Measurements from ENCODE around the gene CIAO2B. TPM values are rescaled to one million over a fixed set of nuclear protein-coding genes. Genes with fewer than 3 reads are reported as not detected.

The CIAO2B gene
- total and polyA plus RNA-seq, 11 donors: 103 to 669 (median 129) TPM

DNA sequence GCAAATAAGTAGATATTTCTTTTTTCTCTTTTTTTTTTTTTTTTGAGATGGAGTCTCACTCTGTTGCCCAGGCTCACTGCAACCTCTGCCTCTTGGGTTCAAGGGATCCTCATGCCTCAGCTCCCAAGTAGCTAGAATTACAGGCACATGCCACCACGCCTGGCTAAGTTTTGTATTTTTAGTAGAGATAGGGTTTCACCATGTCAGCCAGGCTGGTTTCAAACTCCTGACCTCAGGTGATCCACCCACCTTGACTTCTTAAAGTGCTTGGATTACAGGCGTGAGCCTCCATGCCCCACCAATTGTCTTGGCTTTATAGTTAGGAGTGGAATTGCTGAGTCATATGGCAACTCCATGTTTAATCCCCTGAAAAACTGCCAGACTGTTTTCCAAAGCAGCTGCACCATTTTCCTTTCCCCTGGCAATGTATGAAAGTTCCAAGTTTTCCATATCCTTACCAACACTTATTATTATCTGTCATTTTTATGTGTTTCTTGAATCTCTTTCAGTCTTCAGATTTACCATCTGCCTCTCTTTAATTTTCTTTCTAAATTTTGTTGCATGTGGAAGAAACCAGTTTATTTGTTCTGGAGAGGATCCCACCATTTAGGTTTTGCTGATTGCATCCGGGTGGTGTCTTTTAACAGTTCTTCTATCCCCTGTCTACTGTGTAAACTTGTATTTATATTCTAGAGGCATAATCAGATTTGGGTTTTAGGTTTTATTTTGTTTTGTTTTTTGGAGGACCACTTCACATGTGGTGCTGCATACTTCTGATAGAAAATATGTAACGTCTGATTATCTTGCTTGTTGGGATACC is 17.0 kb upstream of the CIAO2B start:
- peaks cover 0 to 22% (median 9%) of the 10 kb centered on the region in 12 donors for H3K4me1 ChIP-seq
- intact Hi-C loops (cut with DNase I): loop anchor here in 1 of 10 donors (5.0 kb wide), 1 partner anchor 54 kb away; no protein-coding TSS in a partner anchor

DNA sequence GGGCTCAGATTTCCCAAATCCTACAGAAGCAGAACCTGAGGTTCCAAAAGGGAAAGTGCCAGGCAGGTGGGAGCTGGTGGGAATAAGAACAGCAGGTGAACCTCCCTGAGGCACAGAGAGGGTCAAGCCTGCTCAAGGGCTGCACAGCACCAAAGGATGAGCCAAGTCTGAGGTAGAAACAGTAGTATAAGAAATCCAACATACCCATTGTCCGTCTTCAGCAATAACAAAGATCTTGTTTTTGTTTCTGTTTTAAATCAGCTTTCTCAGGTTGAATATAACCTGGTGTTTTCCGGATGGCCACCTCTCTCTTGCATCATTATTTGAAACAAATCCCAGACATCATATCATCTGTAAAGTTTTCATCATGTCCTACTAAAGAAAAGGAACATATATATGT is 16.2 kb upstream of the CIAO2B start:
- Histone ChIP-seq H3K9me3 (peaks cover 0 to 6% (median 0%) of the 10 kb centered on the region in 12 donors), H3K27ac (no peak overlapping the region), H3K4me1 (peaks cover 0 to 22% (median 9%) of the 10 kb centered on the region in 12 donors), H3K4me3 (no peak overlapping the region), H3K27me3 (peaks cover 0 to 35% (median 0%) of the 10 kb centered on the region in 9 donors), H3K36me3 (no peaks in the 10 kb centered on the region)
- WGBS, 4 donors: 78 to 92% (median 84%) methylated on average over 2 of the region's 2 CpGs
- ATAC-seq (no peak), DNase-seq (no peak)
- TF ChIP-seq, protein P1, sequence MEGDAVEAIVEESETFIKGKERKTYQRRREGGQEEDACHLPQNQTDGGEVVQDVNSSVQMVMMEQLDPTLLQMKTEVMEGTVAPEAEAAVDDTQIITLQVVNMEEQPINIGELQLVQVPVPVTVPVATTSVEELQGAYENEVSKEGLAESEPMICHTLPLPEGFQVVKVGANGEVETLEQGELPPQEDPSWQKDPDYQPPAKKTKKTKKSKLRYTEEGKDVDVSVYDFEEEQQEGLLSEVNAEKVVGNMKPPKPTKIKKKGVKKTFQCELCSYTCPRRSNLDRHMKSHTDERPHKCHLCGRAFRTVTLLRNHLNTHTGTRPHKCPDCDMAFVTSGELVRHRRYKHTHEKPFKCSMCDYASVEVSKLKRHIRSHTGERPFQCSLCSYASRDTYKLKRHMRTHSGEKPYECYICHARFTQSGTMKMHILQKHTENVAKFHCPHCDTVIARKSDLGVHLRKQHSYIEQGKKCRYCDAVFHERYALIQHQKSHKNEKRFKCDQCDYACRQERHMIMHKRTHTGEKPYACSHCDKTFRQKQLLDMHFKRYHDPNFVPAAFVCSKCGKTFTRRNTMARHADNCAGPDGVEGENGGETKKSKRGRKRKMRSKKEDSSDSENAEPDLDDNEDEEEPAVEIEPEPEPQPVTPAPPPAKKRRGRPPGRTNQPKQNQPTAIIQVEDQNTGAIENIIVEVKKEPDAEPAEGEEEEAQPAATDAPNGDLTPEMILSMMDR (IDR thresholded peaks at IDR 0.05): no peak
- no peak for TF ChIP-seq POLR2A (IDR thresholded peaks at IDR 0.05)
- intact Hi-C loops (cut with DNase I): loop anchor here in 1 of 10 donors (5.0 kb wide), 1 partner anchor 53 kb away; no protein-coding TSS in a partner anchor

More for the DNA sequence above, 17.0 kb upstream of the CIAO2B start:
- WGBS, 4 donors: 80 to 86% (median 83%) methylated on average over 4 of the region's 4 CpGs
- no peak overlapping the region for H3K27ac ChIP-seq
- ATAC-seq: no peak
- H3K27me3 ChIP-seq: peaks cover 0 to 35% (median 0%) of the 10 kb centered on the region in 9 donors
- no peaks in the 10 kb centered on the region for H3K36me3 ChIP-seq
- TF ChIP-seq, protein P1 (IDR thresholded peaks at IDR 0.05): no peak
- no peak for TF ChIP-seq POLR2A (IDR thresholded peaks at IDR 0.05)
- peaks cover 0 to 6% (median 0%) of the 10 kb centered on the region in 12 donors for H3K9me3 ChIP-seq
- DNase-seq: no peak
- H3K4me3 ChIP-seq: no peak overlapping the region

DNA sequence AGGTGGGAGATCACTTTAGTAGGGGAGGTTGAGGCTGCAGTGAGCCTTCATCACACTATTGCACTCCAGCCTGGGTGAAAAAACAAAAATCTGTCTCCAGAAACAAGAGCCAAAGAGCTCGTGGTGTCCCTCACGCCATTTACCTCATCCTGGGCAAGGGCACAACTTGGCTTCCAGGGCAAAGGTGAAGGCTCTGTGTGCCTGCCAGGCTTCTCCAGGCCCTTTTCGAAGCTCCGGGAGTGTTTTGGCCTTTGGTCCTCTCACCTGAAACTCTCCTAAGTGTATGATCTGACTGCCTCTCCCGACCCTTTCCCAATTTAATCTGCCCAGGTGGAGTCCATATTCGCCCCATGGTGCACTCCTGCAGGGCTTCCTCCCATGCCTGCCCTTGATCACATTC is 15.3 kb upstream of the CIAO2B start:
- TF ChIP-seq POLR2A (IDR thresholded peaks at IDR 0.05): no peak
- TF ChIP-seq, protein P1 (IDR thresholded peaks at IDR 0.05): no peak
- ATAC-seq (no peak), DNase-seq (no peak)
- WGBS, 4 donors: 62 to 72% (median 68%) methylated on average over 6 of the region's 6 CpGs
- H3K36me3 ChIP-seq: peaks cover 0 to 1% (median 0%) of the 10 kb centered on the region in 9 donors
- H3K27ac ChIP-seq: no peak overlapping the region
- no peak overlapping the region for H3K4me3 ChIP-seq
- intact Hi-C loops (cut with DNase I): loop anchor here in 1 of 10 donors (10.0 kb wide), 1 partner anchor 55 kb away; no protein-coding TSS in a partner anchor
- peaks cover 0 to 6% (median 0%) of the 10 kb centered on the region in 12 donors for H3K9me3 ChIP-seq
- H3K4me1 ChIP-seq: peaks cover 0 to 22% (median 9%) of the 10 kb centered on the region in 12 donors
- peaks cover 0 to 35% (median 0%) of the 10 kb centered on the region in 9 donors for H3K27me3 ChIP-seq

DNA sequence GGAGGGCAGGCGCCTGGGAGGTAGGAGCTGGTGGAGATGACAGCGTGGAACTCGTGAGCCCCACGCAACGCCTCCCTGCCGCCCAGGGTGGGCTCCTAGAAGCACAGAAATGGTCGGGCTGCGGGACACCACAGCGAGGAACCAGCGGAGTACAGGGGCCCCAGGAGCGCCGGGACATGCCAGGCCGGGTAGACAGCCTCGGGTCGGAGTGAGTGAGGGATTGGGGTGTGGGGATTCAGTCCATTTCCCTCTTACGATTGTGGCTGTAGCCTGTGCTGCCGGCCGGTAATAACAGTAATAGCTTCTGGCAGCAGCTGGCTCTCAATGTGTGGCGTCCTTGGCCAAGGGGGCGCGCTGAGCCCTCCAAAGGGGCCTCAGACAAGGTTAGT is 14.6 kb upstream of the CIAO2B start:
- no peak for DNase-seq
- Histone ChIP-seq H3K27me3 (peaks cover 0 to 35% (median 0%) of the 10 kb centered on the region in 9 donors), H3K4me1 (peaks cover 0 to 22% (median 9%) of the 10 kb centered on the region in 12 donors), H3K27ac (no peak overlapping the region), H3K4me3 (peak overlapping the region in 11 of 12 donors; percentile 19 to 62 (median 53)), H3K9me3 (peaks cover 0 to 6% (median 0%) of the 10 kb centered on the region in 12 donors), H3K36me3 (peaks cover 0 to 8% (median 3%) of the 10 kb centered on the region in 9 donors)
- intact Hi-C loops (cut with DNase I): loop anchor here in 1 of 10 donors (10.0 kb wide), 1 partner anchor 54 kb away; no protein-coding TSS in a partner anchor
- 9 to 38% (median 25%) methylated on average over 17 to 21 of the region's 21 CpGs for WGBS, 4 donors
- peak in 2 of 4 donors; percentile 2 to 6 for ATAC-seq
- TF ChIP-seq POLR2A (IDR thresholded peaks at IDR 0.05): no peak
- TF ChIP-seq, protein P1 (IDR thresholded peaks at IDR 0.05): no peak
